ENCODE measurements around the gene FXYD7. TPM values are rescaled to one million over a fixed set of nuclear protein-coding genes. Genes with fewer than 3 reads are reported as not detected.

FXYD7 gene
- total and polyA plus RNA-seq, 5 experiments from 2014 or later, result 3.7 to 10.2 (median 6.4) TPM

- ATAC-seq (no peak), DNase-seq (peak in 1 of 10 donors; percentile 54)
- Mint-ChIP-seq H3K9me3 (no peaks in the 10 kb centered on the region), H3K27ac (no peak overlapping the region), H3K36me3 (no peaks in the 10 kb centered on the region), H3K27me3 (no peaks in the 10 kb centered on the region), H3K4me3 (no peak overlapping the region), H3K4me1 (no peaks in the 10 kb centered on the region)
- POLR2A ChIA-PET, result no interaction called here
These were observed 38.7 kb upstream of the FXYD7 start for GRCh38 chr19:35104361-35104760.

GRCh38 chr19:35105047-35105410, 38.0 kb upstream of the FXYD7 start:
- peaks cover 0 to 1% (median 0%) of the 10 kb centered on the region in 4 donors for H3K4me1 Mint-ChIP-seq
- H3K4me3 Mint-ChIP-seq, result no peak overlapping the region
- DNase-seq (peak in 1 of 10 donors; percentile 19), ATAC-seq (no peak)
- H3K27me3 Mint-ChIP-seq, result no peaks in the 10 kb centered on the region
- H3K27ac Mint-ChIP-seq, result no peak overlapping the region
- POLR2A ChIA-PET, result no interaction called here
- H3K9me3 Mint-ChIP-seq, result no peaks in the 10 kb centered on the region
- H3K36me3 Mint-ChIP-seq, result no peaks in the 10 kb centered on the region

DNA sequence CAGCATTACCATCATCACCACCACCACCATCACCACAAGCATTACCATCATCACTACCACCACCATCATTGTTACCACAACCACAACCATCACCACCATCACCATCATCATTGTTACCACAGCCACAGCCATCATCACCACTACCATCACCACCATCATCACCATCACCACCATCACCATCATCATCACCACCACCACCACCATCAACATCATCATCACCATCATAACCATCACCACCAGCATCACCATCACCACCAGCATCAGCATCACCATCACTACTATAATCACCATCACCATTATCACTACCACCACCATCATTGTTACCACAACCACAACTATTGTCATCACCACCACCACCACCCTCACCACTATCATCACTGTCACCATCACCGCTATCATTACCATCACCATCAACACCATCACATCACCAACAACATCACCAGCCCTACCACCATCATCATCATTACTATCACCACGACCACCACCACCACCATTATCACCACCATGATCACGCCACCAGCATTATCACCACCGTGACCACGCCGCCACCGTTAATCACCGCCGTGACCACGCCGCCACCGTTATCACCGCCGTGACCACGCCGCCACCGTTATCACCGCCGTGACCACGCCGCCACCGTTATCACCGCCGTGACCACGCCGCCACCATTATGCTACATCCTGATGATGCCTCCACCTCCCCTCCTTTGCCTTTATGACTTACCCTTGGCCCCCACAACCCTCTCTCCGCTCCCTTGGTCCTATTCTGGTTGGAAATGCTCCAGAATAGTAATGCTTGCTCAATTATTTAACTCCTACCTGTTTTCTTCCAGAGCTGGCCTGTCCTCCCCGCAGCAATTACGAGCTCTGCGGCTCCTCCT, 37.4 kb upstream of the FXYD7 start:
- no peaks in the 10 kb centered on the region for H3K9me3 Mint-ChIP-seq
- peaks cover 0 to under 1% (median 0%) of the 10 kb centered on the region in 5 donors for H3K27me3 Mint-ChIP-seq
- no peak overlapping the region for H3K27ac Mint-ChIP-seq
- H3K36me3 Mint-ChIP-seq, result no peaks in the 10 kb centered on the region
- H3K4me1 Mint-ChIP-seq, result peaks cover 0 to 1% (median 0%) of the 10 kb centered on the region in 4 donors
- ATAC-seq, result peak in 1 of 2 donors; percentile 20
- POLR2A ChIA-PET, result interaction anchor here (1.1 kb wide), 1 partner anchor 19 kb away, joined by 5 read pairs; no protein-coding TSS in a partner anchor
- no peak overlapping the region for H3K4me3 Mint-ChIP-seq
- peak in 1 of 10 donors; percentile 15 for DNase-seq

- ATAC-seq, result no peak
- H3K4me1 Mint-ChIP-seq, result peaks cover 0 to 1% (median 0%) of the 10 kb centered on the region in 4 donors
- H3K27me3 Mint-ChIP-seq, result peaks cover 0 to 3% (median 0%) of the 10 kb centered on the region in 5 donors
- POLR2A ChIA-PET, result interaction anchor here (1.1 kb wide), 1 partner anchor 18 kb away, joined by 5 read pairs; no protein-coding TSS in a partner anchor
- no peaks in the 10 kb centered on the region for H3K9me3 Mint-ChIP-seq
- DNase-seq, result peak in 1 of 10 donors; percentile 18
- no peak overlapping the region for H3K27ac Mint-ChIP-seq
- no peaks in the 10 kb centered on the region for H3K36me3 Mint-ChIP-seq
- no peak overlapping the region for H3K4me3 Mint-ChIP-seq
These were observed 36.8 kb upstream of the FXYD7 start for GRCh38 chr19:35106291-35106583.

DNA sequence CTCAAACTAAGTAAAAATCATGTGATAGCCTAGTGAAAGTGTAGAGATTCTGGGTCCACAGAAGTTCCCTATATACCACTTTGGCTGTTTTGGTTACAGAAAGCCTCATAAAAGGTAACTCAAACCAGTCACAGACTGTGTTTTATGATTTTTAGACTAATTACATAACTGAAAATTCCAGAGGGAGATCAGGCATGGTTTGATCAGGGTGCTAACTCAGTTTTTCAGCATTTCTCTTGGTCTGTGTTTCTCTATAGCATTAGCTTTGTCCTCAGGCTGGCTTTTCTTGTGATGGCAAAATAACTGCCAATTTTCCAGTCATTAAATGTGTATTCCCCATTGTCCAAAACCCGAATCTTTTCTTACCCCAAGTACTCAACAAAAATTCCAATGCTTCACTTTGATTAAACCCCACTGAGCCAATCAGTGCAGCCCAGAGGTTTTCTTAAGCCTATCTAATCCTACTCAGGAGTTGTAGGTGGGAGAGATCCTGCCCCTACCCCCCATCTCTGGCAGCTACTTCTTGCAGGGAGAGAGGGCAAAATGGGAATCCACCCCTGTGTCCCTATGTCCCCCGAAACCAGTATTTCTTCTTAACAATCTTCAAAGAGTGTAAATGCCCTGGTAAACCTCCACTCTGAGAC, 36.0 kb upstream of the FXYD7 start:
- peaks cover 0 to 1% (median 0%) of the 10 kb centered on the region in 4 donors for H3K4me1 Mint-ChIP-seq
- peak overlapping the region in 1 of 10 donors; percentile 62 for H3K27ac Mint-ChIP-seq
- no peak for ATAC-seq
- peaks cover 0 to 4% (median 0%) of the 10 kb centered on the region in 5 donors for H3K27me3 Mint-ChIP-seq
- POLR2A ChIA-PET, result interaction anchor here (0.6 to 1.1 kb wide), 2 partner anchors 18 to 107 kb away, joined by 3 to 5 read pairs; no protein-coding TSS in a partner anchor
- DNase-seq, result no peak
- no peaks in the 10 kb centered on the region for H3K36me3 Mint-ChIP-seq
- no peak overlapping the region for H3K4me3 Mint-ChIP-seq
- H3K9me3 Mint-ChIP-seq, result no peaks in the 10 kb centered on the region

GRCh38 chr19:35107545-35107944, 35.5 kb upstream of the FXYD7 start:
- POLR2A ChIA-PET, result interaction anchor here (0.6 kb wide), 1 partner anchor 107 kb away, joined by 3 read pairs; no protein-coding TSS in a partner anchor
- Mint-ChIP-seq H3K36me3 (no peaks in the 10 kb centered on the region), H3K9me3 (no peaks in the 10 kb centered on the region), H3K4me3 (no peak overlapping the region), H3K4me1 (peaks cover 0 to 1% (median 0%) of the 10 kb centered on the region in 4 donors), H3K27me3 (peaks cover 0 to 8% (median 0%) of the 10 kb centered on the region in 5 donors), H3K27ac (peak overlapping the region in 1 of 10 donors; percentile 62)
- ATAC-seq, result no peak
- peak in 1 of 10 donors; percentile 24 for DNase-seq

DNA sequence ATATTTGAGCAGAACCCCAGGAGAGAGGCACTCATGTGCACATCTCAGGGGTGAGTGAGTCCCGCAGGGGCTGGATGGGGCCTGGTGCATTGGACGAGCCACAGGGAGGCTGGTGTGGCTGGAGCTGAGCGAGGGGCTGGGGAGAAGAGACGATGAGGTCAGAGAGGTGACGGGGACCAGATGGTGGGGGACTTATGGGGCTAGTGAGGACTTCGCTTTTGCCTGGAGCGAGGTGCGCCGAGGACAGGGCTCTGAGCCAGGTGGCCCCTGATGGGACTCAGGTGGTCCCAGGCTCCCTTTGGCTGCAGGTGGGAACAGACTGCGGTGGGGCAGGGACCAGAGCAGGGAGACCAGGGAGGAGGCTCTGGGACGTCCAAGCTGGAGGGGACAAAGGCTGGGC, 34.3 kb upstream of the FXYD7 start:
- peaks cover 0 to 1% (median 0%) of the 10 kb centered on the region in 4 donors for H3K4me1 Mint-ChIP-seq
- no peaks in the 10 kb centered on the region for H3K9me3 Mint-ChIP-seq
- no peaks in the 10 kb centered on the region for H3K36me3 Mint-ChIP-seq
- H3K4me3 Mint-ChIP-seq, result no peak overlapping the region
- DNase-seq (peak in 1 of 10 donors; percentile 55), ATAC-seq (no peak)
- peak overlapping the region in 2 of 10 donors; percentile 50 to 77 for H3K27ac Mint-ChIP-seq
- H3K27me3 Mint-ChIP-seq, result peaks cover 0 to 8% (median 0%) of the 10 kb centered on the region in 5 donors
- POLR2A ChIA-PET, result interaction anchor here (0.6 kb wide), 1 partner anchor 80 kb away, joined by 3 read pairs; no protein-coding TSS in a partner anchor

GRCh38 chr19:35109395-35110112, 33.5 kb upstream of the FXYD7 start:
- POLR2A ChIA-PET, result no interaction called here
- Mint-ChIP-seq H3K9me3 (no peaks in the 10 kb centered on the region), H3K27me3 (peaks cover 0 to 8% (median 0%) of the 10 kb centered on the region in 5 donors), H3K4me3 (no peak overlapping the region), H3K4me1 (peaks cover 2 to 3% (median 2%) of the 10 kb centered on the region in 4 donors), H3K36me3 (no peaks in the 10 kb centered on the region), H3K27ac (peak overlapping the region in 1 of 10 donors; percentile 56)
- ATAC-seq (no peak), DNase-seq (peak in 1 of 10 donors; percentile 30)

GRCh38 chr19:35110974-35111373, 32.1 kb upstream of the FXYD7 start:
- H3K9me3 Mint-ChIP-seq, result no peaks in the 10 kb centered on the region
- no peaks in the 10 kb centered on the region for H3K36me3 Mint-ChIP-seq
- POLR2A ChIA-PET, result no interaction called here
- H3K27me3 Mint-ChIP-seq, result peaks cover 0 to 8% (median 1%) of the 10 kb centered on the region in 5 donors
- DNase-seq (peak in 1 of 10 donors; percentile 46), ATAC-seq (no peak)
- H3K4me1 Mint-ChIP-seq, result peaks cover 6 to 9% (median 6%) of the 10 kb centered on the region in 4 donors
- no peak overlapping the region for H3K4me3 Mint-ChIP-seq
- no peak overlapping the region for H3K27ac Mint-ChIP-seq

- H3K27me3 Mint-ChIP-seq, result peaks cover 0 to 8% (median 1%) of the 10 kb centered on the region in 5 donors
- no peak overlapping the region for H3K27ac Mint-ChIP-seq
- no peaks in the 10 kb centered on the region for H3K36me3 Mint-ChIP-seq
- POLR2A ChIA-PET, result no interaction called here
- H3K4me1 Mint-ChIP-seq, result peaks cover 6 to 9% (median 7%) of the 10 kb centered on the region in 4 donors
- H3K9me3 Mint-ChIP-seq, result no peaks in the 10 kb centered on the region
- ATAC-seq (no peak), DNase-seq (peak in 1 of 10 donors; percentile 8)
- H3K4me3 Mint-ChIP-seq, result no peak overlapping the region
These were observed 29.9 kb upstream of the FXYD7 start for GRCh38 chr19:35112995-35113688.

- POLR2A ChIA-PET, result interaction anchor here (1.6 kb wide), 1 partner anchor 97 kb away, joined by 4 read pairs; no protein-coding TSS in a partner anchor
- peaks cover 6 to 9% (median 8%) of the 10 kb centered on the region in 4 donors for H3K4me1 Mint-ChIP-seq
- peak overlapping the region in 4 of 10 donors; percentile 1 to 79 (median 53) for H3K27ac Mint-ChIP-seq
- H3K36me3 Mint-ChIP-seq, result no peaks in the 10 kb centered on the region
- no peaks in the 10 kb centered on the region for H3K9me3 Mint-ChIP-seq
- peaks cover 0 to 8% (median 1%) of the 10 kb centered on the region in 5 donors for H3K27me3 Mint-ChIP-seq
- DNase-seq (peak; percentile 54 to 82 (median 73)), ATAC-seq (peak; percentile 95)
- peak overlapping the region in 4 of 10 donors; percentile 32 to 54 (median 44) for H3K4me3 Mint-ChIP-seq
These were observed 28.5 kb upstream of the FXYD7 start for GRCh38 chr19:35114353-35115176.
